GM19099 (cell line): ENCODE results near the gene DDR2.

ENCODE experiments used
- POLR2A ChIP-seq: IDR thresholded peaks from 3 replicates; pipeline ENCODE4 v1.6.1; 2011; ENCODE audit warnings: low read depth; ENCODE audit not compliant: insufficient read length; ENCODE audit errors: extremely low read depth

DDR2 gene

GRCh38 chr1:162736633-162737067 is 104.4 kb downstream of the DDR2 start:
- no peak for TF ChIP-seq POLR2A

- no peak for TF ChIP-seq POLR2A
These were observed 108.5 kb downstream of the DDR2 start for GRCh38 chr1:162740755-162741154.

- no peak for TF ChIP-seq POLR2A
These were observed 109.3 kb downstream of the DDR2 start for GRCh38 chr1:162741574-162741973.

- TF ChIP-seq POLR2A: no peak
These were observed 120.9 kb downstream of the DDR2 start for GRCh38 chr1:162753001-162753658.

GRCh38 chr1:162753998-162754585 is 121.8 kb downstream of the DDR2 start:
- no peak for TF ChIP-seq POLR2A

GRCh38 chr1:162755306-162755705 is 123.0 kb downstream of the DDR2 start:
- TF ChIP-seq POLR2A: no peak

- no peak for TF ChIP-seq POLR2A
These were observed 124.3 kb downstream of the DDR2 start for GRCh38 chr1:162756523-162756922.

GRCh38 chr1:162757476-162757875 is 125.2 kb downstream of the DDR2 start:
- no peak for TF ChIP-seq POLR2A

- TF ChIP-seq POLR2A: no peak
These were observed 133.5 kb downstream of the DDR2 start for GRCh38 chr1:162765788-162766187.

- no peak for TF ChIP-seq POLR2A
These were observed 140.4 kb downstream of the DDR2 start for GRCh38 chr1:162772571-162773154.

GRCh38 chr1:162774007-162774406 is 141.7 kb downstream of the DDR2 start:
- no peak for TF ChIP-seq POLR2A

- TF ChIP-seq POLR2A: no peak
These were observed 146.8 kb downstream of the DDR2 start for GRCh38 chr1:162779043-162779442.

- no peak for TF ChIP-seq POLR2A
These were observed 150.4 kb downstream of the DDR2 start for GRCh38 chr1:162782671-162783070.

GRCh38 chr1:162790303-162790984 is 158.2 kb downstream of the DDR2 start, which contains the start of gene HSD17B7:
HSD17B7 (plus strand) TSS chr1:162790702; CDS start chr1:162790801, 99 bp downstream.
- peak; percentile 64 for TF ChIP-seq POLR2A

- no peak for TF ChIP-seq POLR2A
These were observed 190.3 kb downstream of the DDR2 start for GRCh38 chr1:162822391-162823200.

- no peak for TF ChIP-seq POLR2A
These were observed 191.0 kb downstream of the DDR2 start for GRCh38 chr1:162823231-162823630.
